Hematopoietic multipotent progenitor cell treated with erythropoietin and hydrocortisone succinate and interleukin-3 and kit ligand, for 17 days (in vitro differentiated cells): Measurements from ENCODE around the gene SPATA25.
"Not testable (repeated sequence)": the region's sequence is repeated elsewhere in the genome, so short reads cannot be mapped to it uniquely, and the experiment has no call there.

Experiments
- DNase-seq: peaks from one replicate; pipeline ENCODE4 v3.0.0-alpha.2; 2015; ENCODE audit warnings: low spot score

The SPATA25 gene

GRCh38 chr20:45887346-45887715 lies at the start of gene SPATA25:
TSS of gene SPATA25 (minus strand) at chr20:45887622. CDS start at chr20:45887590, 32 bp downstream.
- DNase-seq: no peak

DNA sequence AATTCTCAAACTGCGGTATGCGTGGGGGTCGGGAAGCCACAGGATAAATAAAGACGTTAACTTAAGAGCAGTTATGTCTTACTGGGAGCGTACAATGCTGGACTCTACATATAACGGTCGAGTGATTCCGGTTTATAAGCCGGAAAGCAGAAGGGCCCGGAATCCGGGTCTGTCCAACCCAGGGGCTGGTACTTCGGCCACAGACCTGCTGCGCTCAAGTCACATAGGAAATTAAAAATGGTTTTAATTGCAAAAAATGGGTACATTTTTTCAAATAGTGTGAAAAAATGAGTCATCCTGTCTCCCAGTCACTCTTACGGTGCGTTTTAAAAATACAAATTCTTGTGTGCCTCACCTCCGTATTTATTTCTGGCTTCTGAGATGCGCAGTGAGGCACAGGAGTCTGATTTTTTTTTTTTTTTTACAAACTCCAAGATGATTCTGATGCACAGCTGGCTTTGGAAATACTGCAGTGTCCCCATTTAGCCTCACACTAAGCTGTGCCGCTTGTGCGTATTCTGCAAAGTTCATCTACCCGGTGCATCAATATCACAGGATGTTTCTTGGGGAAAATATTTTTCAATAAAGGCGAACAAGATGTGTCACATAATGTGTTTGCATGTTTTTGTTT lies 48.1 kb upstream of the SPATA25 start:
- no peak for DNase-seq

- DNase-seq: peak; percentile 99
Measured at GRCh38 chr20:45934586-45935415, 47.4 kb upstream of the SPATA25 start, which contains the start of gene PCIF1. TSS of gene PCIF1 (plus strand) at chr20:45934683. CDS start at chr20:45939000, 4,317 bp downstream.

GRCh38 chr20:45934046-45934585 lies 46.7 kb upstream of the SPATA25 start:
- DNase-seq: no peak

- DNase-seq: peak; percentile 77
Measured at GRCh38 chr20:45933266-45934045, 46.0 kb upstream of the SPATA25 start.

DNA sequence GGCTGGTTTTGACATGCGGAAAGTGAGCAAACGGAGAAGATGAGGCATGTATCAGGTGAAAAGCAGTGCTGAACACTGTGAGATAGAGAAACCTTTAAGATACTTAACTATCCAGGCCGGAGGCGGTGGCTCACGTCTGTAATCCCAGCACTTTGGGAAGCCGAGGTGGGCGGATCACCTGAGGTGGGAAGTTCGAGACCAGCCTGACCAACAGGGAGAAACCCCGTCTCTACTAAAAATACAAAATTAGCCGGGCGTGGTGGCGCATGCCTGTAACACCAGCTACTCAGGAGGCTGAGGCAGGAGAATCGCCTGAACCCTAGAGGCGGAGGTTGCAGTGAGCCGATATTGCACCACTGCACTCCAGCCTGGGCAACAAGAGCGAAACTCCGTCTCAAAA lies 44.3 kb upstream of the SPATA25 start:
- not testable (repeated sequence) for DNase-seq

DNA sequence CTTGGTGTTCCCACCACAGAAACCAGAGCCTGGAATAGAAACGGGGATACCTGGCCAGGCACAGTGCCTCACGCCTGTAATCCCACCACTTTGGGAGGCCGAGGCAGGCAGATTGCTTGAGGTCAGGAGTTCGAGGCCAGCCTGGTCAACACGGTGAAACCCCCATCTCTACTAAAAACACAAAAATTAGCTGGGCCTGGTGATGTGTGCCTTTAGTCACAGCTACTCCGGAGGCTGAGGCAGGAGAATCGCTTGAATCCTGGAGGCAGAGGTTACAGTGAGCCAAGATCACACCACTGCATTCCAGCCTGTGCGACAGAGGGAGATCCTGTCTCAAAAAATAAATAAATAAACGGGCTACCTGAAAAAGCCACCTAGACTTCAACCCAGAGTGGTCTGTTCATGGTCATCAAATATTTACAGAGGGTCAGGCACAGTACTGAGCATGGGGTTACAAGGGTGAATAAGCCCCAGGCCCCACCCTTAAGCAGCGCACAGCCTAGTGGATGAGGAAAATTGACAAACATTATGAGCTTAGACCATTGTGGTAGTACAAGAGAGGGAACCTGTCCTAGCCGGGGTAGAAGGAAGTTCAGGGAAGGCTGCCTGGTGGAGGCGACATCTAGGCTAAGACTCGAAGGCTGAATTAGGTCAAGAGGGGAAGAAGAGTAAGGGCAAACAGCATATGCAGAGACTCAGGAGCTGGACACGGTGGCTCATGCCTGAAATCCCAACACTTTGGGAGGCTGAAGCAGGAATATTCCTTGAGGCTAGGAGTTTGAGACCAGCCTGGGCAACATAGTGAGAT lies 39.9 kb upstream of the SPATA25 start:
- DNase-seq: no peak

GRCh38 chr20:45926731-45927070 lies 39.3 kb upstream of the SPATA25 start:
- no peak for DNase-seq

- DNase-seq: no peak
Measured at GRCh38 chr20:45925821-45926506, 38.5 kb upstream of the SPATA25 start.

DNA sequence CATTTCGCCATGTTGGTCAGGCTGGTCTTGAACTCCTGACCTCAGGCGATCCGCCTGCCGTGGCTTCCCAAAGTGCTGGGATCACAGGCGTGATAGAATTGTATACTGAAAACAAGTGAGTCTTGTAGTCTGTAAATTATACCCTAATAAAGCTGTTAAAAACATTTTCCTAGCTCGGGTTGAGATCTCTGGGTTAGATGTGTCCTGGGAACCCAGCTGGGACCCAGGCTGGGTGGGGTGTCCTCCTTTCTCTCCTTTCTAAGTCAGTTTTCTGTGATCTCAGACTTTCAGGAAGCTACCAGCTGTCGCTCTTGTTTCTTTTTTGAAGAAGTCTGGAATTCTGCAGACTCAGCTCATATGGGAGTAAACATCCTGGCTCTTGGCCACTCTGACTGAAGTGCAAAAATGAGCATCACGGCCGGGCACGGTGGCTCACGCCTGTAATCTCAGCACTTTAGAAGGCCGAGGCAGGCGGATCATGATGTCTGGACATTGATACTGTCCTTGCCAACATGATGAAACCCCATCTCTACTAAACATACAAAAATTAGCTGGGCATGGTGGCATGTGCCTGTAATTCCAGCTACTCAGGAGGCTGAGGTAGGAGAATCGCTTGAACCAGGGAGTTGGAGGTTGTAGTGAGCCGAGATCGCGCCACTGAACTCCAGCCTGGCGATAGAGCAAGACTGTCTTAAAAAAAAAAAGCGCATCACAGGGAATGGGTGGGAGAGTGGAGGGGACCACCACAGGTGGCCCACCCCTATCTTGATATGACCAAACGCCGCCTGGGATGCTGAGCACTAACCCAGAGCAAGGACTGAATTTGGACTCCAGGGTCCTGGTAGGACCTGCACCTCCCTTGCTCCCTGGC lies 37.2 kb upstream of the SPATA25 start:
- DNase-seq: peak; percentile 64

- DNase-seq: no peak
Measured at GRCh38 chr20:45921337-45922189, 34.1 kb upstream of the SPATA25 start.

GRCh38 chr20:45920462-45921336 lies 33.3 kb upstream of the SPATA25 start:
- DNase-seq: no peak

GRCh38 chr20:45919542-45920399 lies 32.3 kb upstream of the SPATA25 start:
- DNase-seq: no peak

GRCh38 chr20:45918779-45919537 lies 31.5 kb upstream of the SPATA25 start:
- no peak for DNase-seq

GRCh38 chr20:45918182-45918737 lies 30.8 kb upstream of the SPATA25 start:
- no peak for DNase-seq

DNA sequence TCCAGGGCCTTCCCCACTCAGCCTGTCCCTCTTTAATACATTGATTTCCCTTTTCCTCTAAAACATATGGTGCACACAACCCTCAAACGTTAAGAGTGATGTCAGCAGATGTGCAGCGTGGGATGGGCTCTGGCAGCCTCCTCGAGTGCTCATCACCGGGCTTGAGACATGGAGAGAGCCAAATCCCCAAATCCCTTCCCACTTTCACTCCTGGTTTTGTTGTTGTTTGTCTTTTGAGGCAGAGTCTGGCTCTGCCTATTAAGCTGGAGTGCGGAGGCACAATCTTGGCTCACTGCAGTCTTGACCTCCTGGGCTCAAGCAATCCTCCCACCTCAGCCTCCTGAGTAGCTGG lies 30.3 kb upstream of the SPATA25 start:
- DNase-seq: no peak
